ENCODE results near the gene EPHB2.

Gene EPHB2

DNA sequence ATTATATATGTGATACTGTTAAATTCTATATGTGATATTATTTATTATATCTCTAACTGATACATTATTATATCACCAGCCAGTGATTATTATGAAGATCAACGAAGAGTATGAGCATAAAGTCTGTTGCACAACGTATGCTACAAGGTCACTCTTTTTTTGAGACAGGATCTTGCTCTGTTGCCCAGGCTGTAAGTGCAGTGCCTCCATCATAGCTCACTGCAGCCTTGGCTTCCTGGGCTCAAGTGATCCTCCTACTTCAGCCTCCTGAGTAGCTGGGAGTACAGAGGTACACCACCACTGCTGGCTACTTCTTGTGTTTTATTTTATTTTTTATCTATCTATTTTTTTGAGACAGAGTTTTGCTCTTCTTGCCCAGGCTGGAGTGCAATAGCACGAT lies 14.0 kb upstream of the EPHB2 start:
- TF ChIP-seq, protein P1, sequence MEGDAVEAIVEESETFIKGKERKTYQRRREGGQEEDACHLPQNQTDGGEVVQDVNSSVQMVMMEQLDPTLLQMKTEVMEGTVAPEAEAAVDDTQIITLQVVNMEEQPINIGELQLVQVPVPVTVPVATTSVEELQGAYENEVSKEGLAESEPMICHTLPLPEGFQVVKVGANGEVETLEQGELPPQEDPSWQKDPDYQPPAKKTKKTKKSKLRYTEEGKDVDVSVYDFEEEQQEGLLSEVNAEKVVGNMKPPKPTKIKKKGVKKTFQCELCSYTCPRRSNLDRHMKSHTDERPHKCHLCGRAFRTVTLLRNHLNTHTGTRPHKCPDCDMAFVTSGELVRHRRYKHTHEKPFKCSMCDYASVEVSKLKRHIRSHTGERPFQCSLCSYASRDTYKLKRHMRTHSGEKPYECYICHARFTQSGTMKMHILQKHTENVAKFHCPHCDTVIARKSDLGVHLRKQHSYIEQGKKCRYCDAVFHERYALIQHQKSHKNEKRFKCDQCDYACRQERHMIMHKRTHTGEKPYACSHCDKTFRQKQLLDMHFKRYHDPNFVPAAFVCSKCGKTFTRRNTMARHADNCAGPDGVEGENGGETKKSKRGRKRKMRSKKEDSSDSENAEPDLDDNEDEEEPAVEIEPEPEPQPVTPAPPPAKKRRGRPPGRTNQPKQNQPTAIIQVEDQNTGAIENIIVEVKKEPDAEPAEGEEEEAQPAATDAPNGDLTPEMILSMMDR (IDR thresholded peaks at IDR 0.05; ENCODE audit: insufficient read depth, low read length, poor library complexity, severe bottlenecking): no peak
- DNase-seq (ENCODE audit: extremely low read depth, insufficient read length): no peak

GRCh38 chr1:22697980-22698379 lies 12.7 kb upstream of the EPHB2 start:
- Histone ChIP-seq H3K27me3 (replicated peaks; ENCODE audit: control insufficient read depth, insufficient read depth, low read length) (no peaks in the 10 kb centered on the region; the same call in 1 of the 2 replicates), H3K36me3 (ENCODE audit: control insufficient read depth, insufficient read depth, low read length) (no peaks in the 10 kb centered on the region), H3K4me3 (replicated peaks; ENCODE audit: low read depth, low read length) (no peak overlapping the region)
- TF ChIP-seq, protein P1 (IDR thresholded peaks at IDR 0.05; ENCODE audit: insufficient read depth, low read length, poor library complexity, severe bottlenecking): no peak
- no peak for DNase-seq (ENCODE audit: extremely low read depth, insufficient read length)

More for the DNA sequence above, 14.0 kb upstream of the EPHB2 start:
- Histone ChIP-seq H3K27me3 (replicated peaks; ENCODE audit: control insufficient read depth, insufficient read depth, low read length) (no peaks in the 10 kb centered on the region; the same call in 1 of the 2 replicates), H3K4me3 (replicated peaks; ENCODE audit: low read depth, low read length) (no peak overlapping the region), H3K36me3 (ENCODE audit: control insufficient read depth, insufficient read depth, low read length) (no peaks in the 10 kb centered on the region)

DNA sequence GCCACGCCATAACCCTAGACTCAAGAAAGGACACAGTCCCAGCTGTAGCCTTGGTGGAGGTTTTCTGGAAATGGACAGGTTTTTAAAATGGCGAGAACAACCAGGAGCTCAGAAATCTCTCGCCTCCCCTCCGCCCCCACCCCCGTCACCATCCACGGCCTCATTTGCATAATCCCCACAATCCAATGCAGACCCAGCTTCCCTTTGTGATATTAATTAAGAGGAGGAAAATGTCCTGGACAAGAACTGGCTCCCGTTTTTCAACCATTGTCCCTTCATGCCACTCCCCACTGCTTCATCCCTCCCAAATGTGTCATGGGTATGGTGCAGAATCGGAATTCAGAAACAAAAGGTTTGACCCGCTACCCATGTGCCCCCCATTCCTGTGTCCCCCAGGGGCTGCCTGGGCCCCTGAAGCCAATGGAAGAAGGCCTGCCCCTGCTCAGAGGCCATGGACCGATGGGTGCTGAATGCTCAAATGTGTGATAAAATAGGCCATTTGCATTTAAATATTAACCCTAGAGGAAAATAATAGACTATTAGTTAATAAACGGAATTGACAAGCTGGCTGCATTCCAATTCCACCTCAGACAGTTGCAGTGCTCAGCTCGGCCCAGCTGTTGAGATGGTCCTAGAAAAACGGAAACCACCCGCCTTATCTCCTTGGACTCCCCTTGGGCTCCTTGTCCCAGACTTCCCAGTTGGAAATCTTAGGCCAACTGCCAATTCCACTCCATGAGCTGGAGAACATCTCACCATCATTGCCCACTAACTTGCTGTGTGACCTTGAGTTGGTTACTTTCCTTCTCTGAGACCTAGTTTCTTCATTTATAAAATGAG lies 10.7 kb upstream of the EPHB2 start:
- TF ChIP-seq, protein P1 (IDR thresholded peaks at IDR 0.05; ENCODE audit: insufficient read depth, low read length, poor library complexity, severe bottlenecking): no peak
- Histone ChIP-seq H3K36me3 (ENCODE audit: control insufficient read depth, insufficient read depth, low read length) (no peaks in the 10 kb centered on the region), H3K27me3 (replicated peaks; ENCODE audit: control insufficient read depth, insufficient read depth, low read length) (no peaks in the 10 kb centered on the region; the same call in 1 of the 2 replicates), H3K4me3 (replicated peaks; ENCODE audit: low read depth, low read length) (no peak overlapping the region)
- no peak for DNase-seq (ENCODE audit: extremely low read depth, insufficient read length)

- H3K27me3 ChIP-seq (replicated peaks; ENCODE audit: control insufficient read depth, insufficient read depth, low read length): no peaks in the 10 kb centered on the region; the same call in 1 of the 2 replicates
- H3K4me3 ChIP-seq (replicated peaks; ENCODE audit: low read depth, low read length): no peak overlapping the region
- H3K36me3 ChIP-seq (ENCODE audit: control insufficient read depth, insufficient read depth, low read length): no peaks in the 10 kb centered on the region
- TF ChIP-seq, protein P1 (IDR thresholded peaks at IDR 0.05; ENCODE audit: insufficient read depth, low read length, poor library complexity, severe bottlenecking): no peak
- no peak for DNase-seq (ENCODE audit: extremely low read depth, insufficient read length)
Observed at GRCh38 chr1:22702296-22703085, 8.1 kb upstream of the EPHB2 start.

- DNase-seq (ENCODE audit: extremely low read depth, insufficient read length): no peak
- no peaks in the 10 kb centered on the region for H3K36me3 ChIP-seq (ENCODE audit: control insufficient read depth, insufficient read depth, low read length)
- TF ChIP-seq, protein P1 (IDR thresholded peaks at IDR 0.05; ENCODE audit: insufficient read depth, low read length, poor library complexity, severe bottlenecking): peak; percentile 89
- no peak overlapping the region for H3K4me3 ChIP-seq (replicated peaks; ENCODE audit: low read depth, low read length)
- H3K27me3 ChIP-seq (replicated peaks; ENCODE audit: control insufficient read depth, insufficient read depth, low read length): no peaks in the 10 kb centered on the region; the same call in none of the 2 replicates
Observed at GRCh38 chr1:22704440-22705067, 6.1 kb upstream of the EPHB2 start.

All from GM06990 (cell line).